Stimulated activated CD8-positive, alpha-beta memory T cell treated with anti-CD3 and anti-CD28 coated beads, Interleukin-7, amount 100 ng/mL, for 48 hours (primary cell): ENCODE results near the gene CABS1.

ENCODE experiments used
- DNase-seq, 2 donors: peaks; one replicate each; pipeline ENCODE4 v3.0.0-alpha.2; 2020; ENCODE audit warnings: low read depth in 1 of 2; ENCODE audit errors: extremely low read depth in 1 of 2

CABS1 gene

GRCh38 chr4:70380578-70380977 is 45.8 kb downstream of the CABS1 start:
- no peak for DNase-seq

- DNase-seq: no peak
Measured at GRCh38 chr4:70382691-70383181, 48.0 kb downstream of the CABS1 start, which contains the start of gene SMR3B. TSS of gene SMR3B (plus strand) at chr4:70383131. CDS start at chr4:70384511, 1,380 bp downstream.
